Measurements from ENCODE around the gene ROBO2.

DNA sequence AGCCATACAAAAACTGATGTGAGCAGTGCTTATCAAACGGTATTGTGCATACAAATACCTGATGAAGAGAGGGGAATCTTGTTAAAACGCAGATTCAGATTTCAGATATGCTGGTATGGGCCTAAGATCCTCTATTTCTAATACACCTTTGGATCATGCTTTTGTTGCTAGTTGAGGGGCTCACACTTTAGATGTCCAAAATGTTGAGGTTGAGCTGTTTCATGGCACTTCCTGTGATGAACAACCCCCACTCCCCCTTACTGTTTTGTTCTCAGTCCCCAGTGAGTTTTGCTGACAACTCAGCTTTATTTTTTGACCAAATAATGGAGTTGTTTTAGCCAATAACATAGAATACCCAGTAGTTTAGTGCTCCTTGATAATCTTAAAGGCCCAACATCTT, 53.2 kb downstream of the ROBO2 start:
- TF ChIP-seq, protein P1, sequence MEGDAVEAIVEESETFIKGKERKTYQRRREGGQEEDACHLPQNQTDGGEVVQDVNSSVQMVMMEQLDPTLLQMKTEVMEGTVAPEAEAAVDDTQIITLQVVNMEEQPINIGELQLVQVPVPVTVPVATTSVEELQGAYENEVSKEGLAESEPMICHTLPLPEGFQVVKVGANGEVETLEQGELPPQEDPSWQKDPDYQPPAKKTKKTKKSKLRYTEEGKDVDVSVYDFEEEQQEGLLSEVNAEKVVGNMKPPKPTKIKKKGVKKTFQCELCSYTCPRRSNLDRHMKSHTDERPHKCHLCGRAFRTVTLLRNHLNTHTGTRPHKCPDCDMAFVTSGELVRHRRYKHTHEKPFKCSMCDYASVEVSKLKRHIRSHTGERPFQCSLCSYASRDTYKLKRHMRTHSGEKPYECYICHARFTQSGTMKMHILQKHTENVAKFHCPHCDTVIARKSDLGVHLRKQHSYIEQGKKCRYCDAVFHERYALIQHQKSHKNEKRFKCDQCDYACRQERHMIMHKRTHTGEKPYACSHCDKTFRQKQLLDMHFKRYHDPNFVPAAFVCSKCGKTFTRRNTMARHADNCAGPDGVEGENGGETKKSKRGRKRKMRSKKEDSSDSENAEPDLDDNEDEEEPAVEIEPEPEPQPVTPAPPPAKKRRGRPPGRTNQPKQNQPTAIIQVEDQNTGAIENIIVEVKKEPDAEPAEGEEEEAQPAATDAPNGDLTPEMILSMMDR (IDR thresholded peaks at IDR 0.05) = no peak
- TF ChIP-seq NR3C1 (IDR thresholded peaks at IDR 0.05) (no peak), CEBPB (IDR thresholded peaks at IDR 0.05) (no peak), HDAC2 (IDR thresholded peaks at IDR 0.05) (no peak), POLR2A (IDR thresholded peaks at IDR 0.05; ENCODE audit: low read length) (no peak), MYC (IDR thresholded peaks at IDR 0.05; ENCODE audit: borderline replicate concordance, low read length) (no peak), POLR2AphosphoS2 (conservative IDR thresholded peaks at IDR 0.05; ENCODE audit: low read length) (no peak)
- TF ChIP-seq, protein P2, sequence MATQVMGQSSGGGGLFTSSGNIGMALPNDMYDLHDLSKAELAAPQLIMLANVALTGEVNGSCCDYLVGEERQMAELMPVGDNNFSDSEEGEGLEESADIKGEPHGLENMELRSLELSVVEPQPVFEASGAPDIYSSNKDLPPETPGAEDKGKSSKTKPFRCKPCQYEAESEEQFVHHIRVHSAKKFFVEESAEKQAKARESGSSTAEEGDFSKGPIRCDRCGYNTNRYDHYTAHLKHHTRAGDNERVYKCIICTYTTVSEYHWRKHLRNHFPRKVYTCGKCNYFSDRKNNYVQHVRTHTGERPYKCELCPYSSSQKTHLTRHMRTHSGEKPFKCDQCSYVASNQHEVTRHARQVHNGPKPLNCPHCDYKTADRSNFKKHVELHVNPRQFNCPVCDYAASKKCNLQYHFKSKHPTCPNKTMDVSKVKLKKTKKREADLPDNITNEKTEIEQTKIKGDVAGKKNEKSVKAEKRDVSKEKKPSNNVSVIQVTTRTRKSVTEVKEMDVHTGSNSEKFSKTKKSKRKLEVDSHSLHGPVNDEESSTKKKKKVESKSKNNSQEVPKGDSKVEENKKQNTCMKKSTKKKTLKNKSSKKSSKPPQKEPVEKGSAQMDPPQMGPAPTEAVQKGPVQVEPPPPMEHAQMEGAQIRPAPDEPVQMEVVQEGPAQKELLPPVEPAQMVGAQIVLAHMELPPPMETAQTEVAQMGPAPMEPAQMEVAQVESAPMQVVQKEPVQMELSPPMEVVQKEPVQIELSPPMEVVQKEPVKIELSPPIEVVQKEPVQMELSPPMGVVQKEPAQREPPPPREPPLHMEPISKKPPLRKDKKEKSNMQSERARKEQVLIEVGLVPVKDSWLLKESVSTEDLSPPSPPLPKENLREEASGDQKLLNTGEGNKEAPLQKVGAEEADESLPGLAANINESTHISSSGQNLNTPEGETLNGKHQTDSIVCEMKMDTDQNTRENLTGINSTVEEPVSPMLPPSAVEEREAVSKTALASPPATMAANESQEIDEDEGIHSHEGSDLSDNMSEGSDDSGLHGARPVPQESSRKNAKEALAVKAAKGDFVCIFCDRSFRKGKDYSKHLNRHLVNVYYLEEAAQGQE (IDR thresholded peaks at IDR 0.05) = no peak
